Neural cell (in vitro differentiated cells): ENCODE data around the gene RNASE4. TPM values are rescaled to one million over a fixed set of nuclear protein-coding genes. Genes with fewer than 3 reads are reported as not detected.

Experiments
- H2AFZ ChIP-seq: fragments of 200-600, 300-800 bp; sonication (generic), shearing (Covaris generic); 2 replicates; pipeline ENCODE4 v1.6.0; 2014; ENCODE audit warnings: low read depth, mild to moderate bottlenecking, antibody characterized with exemption, low read length, moderate library complexity
- H3F3A ChIP-seq: fragments of 200-600 bp; shearing (Covaris generic); 2 replicates; pipeline ENCODE4 v1.6.1; 2016; ENCODE audit warnings: mild to moderate bottlenecking, moderate library complexity, mixed read lengths, antibody characterized with exemption, low read length; ENCODE audit not compliant: insufficient read depth, poor library complexity, severe bottlenecking
- H3K27ac ChIP-seq: fragments of 200-600, 300-800 bp; sonication (generic), shearing (Covaris generic); 2 replicates; pipeline ENCODE4 v1.5.1; 2014; ENCODE audit warnings: mild to moderate bottlenecking, low read length, moderate library complexity
- H3K27me3 ChIP-seq: fragments of 300-800, 200-600 bp; sonication (generic), shearing (Covaris generic); 2 replicates; pipeline ENCODE4 v1.6.0; 2014; ENCODE audit warnings: mild to moderate bottlenecking, low read depth, low read length, moderate library complexity; ENCODE audit not compliant: insufficient read depth
- H3K36me3 ChIP-seq: fragments of 300-800, 200-600 bp; sonication (generic), shearing (Covaris generic); 2 replicates; pipeline ENCODE4 v1.5.1; 2014; ENCODE audit warnings: mild to moderate bottlenecking, antibody characterized with exemption, low read length, moderate library complexity; ENCODE audit not compliant: insufficient read depth
- H3K4me2 ChIP-seq: fragments of 300-800, 200-600 bp; sonication (generic), shearing (Covaris generic); 2 replicates; pipeline ENCODE4 v1.6.0; 2014; ENCODE audit warnings: mild to moderate bottlenecking, low read length
- H3K4me3 ChIP-seq: fragments of 300-800, 200-600 bp; sonication (generic), shearing (Covaris generic); 2 replicates; pipeline ENCODE4 v1.5.1; 2014; ENCODE audit warnings: mild to moderate bottlenecking, low read length, moderate library complexity
- H3K79me2 ChIP-seq: fragments of 200-600 bp; shearing (Covaris generic); replicated peaks from 2 replicates; pipeline ENCODE4 v1.6.0; 2014; ENCODE audit warnings: mild to moderate bottlenecking, low read length, moderate library complexity; ENCODE audit not compliant: insufficient read depth
- H3K9ac ChIP-seq: fragments of 300-800, 200-600 bp; sonication (generic), shearing (Covaris generic); 2 replicates; pipeline ENCODE4 v1.6.1; 2016; ENCODE audit warnings: mild to moderate bottlenecking, low read length, mixed read lengths
- H3K9me2 ChIP-seq: fragments of 200-600 bp; shearing (Covaris generic); 2 replicates; pipeline ENCODE4 v1.6.1; 2016; ENCODE audit warnings: mild to moderate bottlenecking, low read length, mixed read lengths; ENCODE audit not compliant: insufficient read depth
- H3K9me3 ChIP-seq: fragments of 200-600, 300-800 bp; sonication (generic), shearing (Covaris generic); 2 replicates; pipeline ENCODE4 v1.6.1; 2016; ENCODE audit warnings: mild to moderate bottlenecking, mixed run types, low read length, moderate library complexity, mixed read lengths
- H4K20me1 ChIP-seq: fragments of 200-600 bp; shearing (Covaris generic); 2 replicates; pipeline ENCODE4 v1.6.1; 2016; ENCODE audit warnings: mild to moderate bottlenecking, mixed run types; ENCODE audit not compliant: insufficient read depth
- CTCF ChIP-seq: fragments of 450-650 bp; IDR thresholded peaks from 2 replicates; pipeline ENCODE4 v1.5.1; 2014; ENCODE audit warnings: antibody characterized with exemption, mild to moderate bottlenecking, moderate library complexity; ENCODE audit not compliant: poor library complexity, severe bottlenecking
- EP300 ChIP-seq: fragments of 450-650 bp; conservative IDR thresholded peaks from 2 replicates; pipeline ENCODE4 v1.6.1; 2014; ENCODE audit warnings: antibody characterized with exemption, mild to moderate bottlenecking, moderate library complexity; ENCODE audit not compliant: poor library complexity, severe bottlenecking
- EZH2 ChIP-seq: fragments of 200-600, 300-800 bp; shearing (Covaris generic), sonication (generic); IDR thresholded peaks from 2 replicates; pipeline ENCODE4 v1.6.1; 2014; ENCODE audit warnings: antibody characterized with exemption, low read length, borderline replicate concordance, mild to moderate bottlenecking; ENCODE audit not compliant: insufficient read depth, poor library complexity, severe bottlenecking
- MXI1 ChIP-seq: fragments of 450-650 bp; conservative IDR thresholded peaks from 2 replicates; pipeline ENCODE4 v1.6.1; 2014; ENCODE audit warnings: antibody characterized with exemption, mild to moderate bottlenecking; ENCODE audit not compliant: poor library complexity, severe bottlenecking
- POLR2AphosphoS5 ChIP-seq: IDR thresholded peaks from 2 replicates; pipeline ENCODE4 v1.6.1; 2012
- RAD21 ChIP-seq: fragments of 450-650 bp; conservative IDR thresholded peaks from 2 replicates; pipeline ENCODE4 v1.6.1; 2014; ENCODE audit warnings: antibody characterized with exemption, mild to moderate bottlenecking, moderate library complexity
- REST ChIP-seq: IDR thresholded peaks from 2 replicates; pipeline ENCODE4 v1.6.1; 2012; ENCODE audit warnings: borderline replicate concordance
- SMC3 ChIP-seq: fragments of 450-650 bp; conservative IDR thresholded peaks from 2 replicates; pipeline ENCODE4 v1.6.1; 2014; ENCODE audit warnings: antibody characterized with exemption, mild to moderate bottlenecking, moderate library complexity; ENCODE audit not compliant: poor library complexity
- TAF1 ChIP-seq: IDR thresholded peaks from 2 replicates; pipeline ENCODE4 v1.6.1; 2012; ENCODE audit warnings: low read depth
- polyA plus RNA-seq: library from polyadenylated mRNA; depleted of rRNA; stranded (reverse); fragments of >200 nt; gene quantifications from 2 replicates; pipeline ENCODE4 v1.2.3, GENCODE V29; 2014

Gene RNASE4
- polyA plus RNA-seq, 1 donor from 2014 or later, result 1.1 TPM

DNA sequence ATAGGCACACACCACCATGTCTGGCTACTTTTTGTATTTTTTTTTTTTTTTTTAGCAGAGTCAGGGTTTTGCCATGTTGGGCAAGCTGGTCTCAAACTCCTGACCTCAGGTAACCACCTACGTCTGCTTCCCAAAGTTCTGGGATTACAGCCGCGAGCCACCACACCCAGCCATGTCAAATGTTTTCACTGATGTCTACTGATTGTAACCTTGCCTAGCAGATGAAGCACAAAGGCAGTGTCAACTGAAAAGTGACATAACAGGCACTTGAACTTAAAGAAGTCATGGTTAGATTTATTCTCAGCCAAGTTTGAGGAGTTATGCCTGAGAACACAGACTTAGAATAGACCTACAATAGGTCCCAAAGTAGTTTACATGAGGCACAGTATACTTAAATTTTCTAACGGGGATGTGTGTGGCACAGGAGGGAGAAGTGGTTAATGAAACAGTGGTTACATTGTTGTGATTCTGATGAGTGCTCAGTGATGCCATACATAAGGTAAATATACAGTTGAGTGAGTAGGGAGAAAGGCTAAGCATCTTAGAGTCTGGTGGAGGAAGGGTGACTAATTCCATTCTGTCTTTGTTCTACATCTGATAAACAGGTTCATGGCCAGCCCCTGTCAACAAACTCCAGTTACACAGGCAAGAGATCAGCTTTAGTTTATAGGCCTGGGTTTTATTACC is 12.6 kb upstream of the RNASE4 start:
- Histone ChIP-seq H3K27me3 (no peaks in the 10 kb centered on the region), H3K27ac (no peak overlapping the region), H2AFZ (no peak overlapping the region), H3F3A (no peaks in the 10 kb centered on the region), H3K9me2 (no peaks in the 10 kb centered on the region), H3K4me3 (no peak overlapping the region), H3K79me2 (no peaks in the 10 kb centered on the region), H3K36me3 (no peaks in the 10 kb centered on the region), H4K20me1 (no peaks in the 10 kb centered on the region), H3K9me3 (no peaks in the 10 kb centered on the region), H3K4me2 (no peak overlapping the region), H3K9ac (no peak overlapping the region)
- TF ChIP-seq RAD21, result no peak
- TF ChIP-seq POLR2AphosphoS5, result no peak
- no peak for TF ChIP-seq MXI1
- no peak for TF ChIP-seq EP300
- no peak for TF ChIP-seq SMC3

DNA sequence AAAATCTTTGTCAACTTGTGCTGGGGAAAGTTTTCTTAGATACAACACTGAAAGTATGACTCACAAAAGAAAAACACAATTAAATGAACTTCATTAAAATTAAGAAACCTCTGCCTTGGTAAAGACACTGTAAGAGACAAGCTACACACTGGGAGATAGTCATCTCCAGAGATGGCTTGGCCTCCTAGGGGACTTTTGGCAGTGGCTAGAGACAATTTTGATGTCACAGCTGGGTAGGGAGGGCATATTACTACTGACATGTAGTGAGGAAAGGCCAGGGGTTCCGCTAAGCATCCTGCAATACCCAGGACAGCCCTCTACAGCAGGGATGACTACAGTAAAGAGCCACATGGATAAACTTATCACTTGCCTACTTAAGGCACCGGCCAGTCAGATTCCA is 8.7 kb upstream of the RNASE4 start:
- Histone ChIP-seq H3K9me3 (no peaks in the 10 kb centered on the region), H3K9me2 (no peaks in the 10 kb centered on the region), H3K79me2 (no peaks in the 10 kb centered on the region), H3K4me3 (no peak overlapping the region), H3F3A (no peaks in the 10 kb centered on the region), H4K20me1 (no peaks in the 10 kb centered on the region), H3K36me3 (no peaks in the 10 kb centered on the region), H3K27ac (no peak overlapping the region), H3K9ac (no peak overlapping the region), H2AFZ (no peak overlapping the region), H3K27me3 (no peaks in the 10 kb centered on the region), H3K4me2 (no peak overlapping the region)
- no peak for TF ChIP-seq POLR2AphosphoS5

GRCh38 chr14:20676072-20676471 is 8.3 kb upstream of the RNASE4 start:
- Histone ChIP-seq H3K27me3 (no peaks in the 10 kb centered on the region), H3K9ac (no peak overlapping the region), H3K79me2 (no peaks in the 10 kb centered on the region), H3K9me3 (no peaks in the 10 kb centered on the region), H3K4me3 (no peak overlapping the region), H3K36me3 (no peaks in the 10 kb centered on the region), H2AFZ (no peak overlapping the region), H3K9me2 (no peaks in the 10 kb centered on the region), H3F3A (no peaks in the 10 kb centered on the region), H3K27ac (no peak overlapping the region), H3K4me2 (no peak overlapping the region), H4K20me1 (no peaks in the 10 kb centered on the region)
- no peak for TF ChIP-seq REST
- TF ChIP-seq TAF1, result no peak
- TF ChIP-seq MXI1, result no peak
- TF ChIP-seq EP300, result no peak
- TF ChIP-seq SMC3, result no peak
- TF ChIP-seq CTCF, result no peak
- no peak for TF ChIP-seq RAD21
- no peak for TF ChIP-seq EZH2
- no peak for TF ChIP-seq POLR2AphosphoS5
